GM19463 (cell line): ENCODE results near the gene SLC19A1.

Experiments used
- ATAC-seq: cut with Tn5 transposase; IDR thresholded peaks from one replicate; pipeline ENCODE4 v1.9.1; 2021; ENCODE audit warnings: mild to moderate bottlenecking, moderate library complexity; ENCODE audit not compliant: unreplicated experiment

The SLC19A1 gene

DNA sequence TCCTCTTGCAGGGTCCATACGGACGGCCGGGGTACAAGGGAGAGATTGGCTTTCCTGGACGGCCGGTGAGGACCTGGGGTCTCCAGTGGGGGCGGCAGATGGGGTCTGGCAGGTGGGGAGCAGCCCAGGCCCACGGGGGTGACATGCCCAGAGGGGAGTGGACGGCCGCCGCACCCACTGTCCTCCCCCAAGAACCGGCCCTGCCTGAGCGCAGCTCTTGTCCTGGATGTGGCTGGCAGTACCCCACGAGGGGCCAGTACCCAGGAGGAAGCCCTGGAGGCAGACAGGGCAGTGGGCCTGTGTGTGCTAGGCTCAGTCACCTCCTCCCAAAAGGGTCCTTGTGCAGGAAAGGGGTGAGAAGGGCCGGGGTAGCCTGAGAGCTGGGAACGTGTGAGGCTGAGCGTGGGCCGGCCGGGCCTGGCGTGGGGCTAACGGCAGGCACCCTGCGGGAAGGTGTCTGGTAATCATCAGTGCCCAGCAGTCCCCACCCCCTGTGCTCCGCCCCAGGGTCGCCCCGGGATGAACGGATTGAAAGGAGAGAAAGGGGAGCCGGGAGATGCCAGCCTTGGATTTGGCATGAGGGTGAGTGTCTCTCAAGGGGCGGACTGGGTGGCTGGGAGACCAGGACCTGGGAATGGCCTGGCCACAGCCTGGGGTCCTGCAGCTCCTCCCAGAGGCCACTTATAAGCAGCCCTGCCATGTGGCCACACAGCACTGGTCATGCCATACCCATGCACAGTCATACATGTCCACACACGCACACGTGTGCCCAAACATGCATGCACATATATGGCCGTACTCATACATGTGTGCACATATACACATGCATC, 47.2 kb downstream of the SLC19A1 start:
- ATAC-seq, result no peak

DNA sequence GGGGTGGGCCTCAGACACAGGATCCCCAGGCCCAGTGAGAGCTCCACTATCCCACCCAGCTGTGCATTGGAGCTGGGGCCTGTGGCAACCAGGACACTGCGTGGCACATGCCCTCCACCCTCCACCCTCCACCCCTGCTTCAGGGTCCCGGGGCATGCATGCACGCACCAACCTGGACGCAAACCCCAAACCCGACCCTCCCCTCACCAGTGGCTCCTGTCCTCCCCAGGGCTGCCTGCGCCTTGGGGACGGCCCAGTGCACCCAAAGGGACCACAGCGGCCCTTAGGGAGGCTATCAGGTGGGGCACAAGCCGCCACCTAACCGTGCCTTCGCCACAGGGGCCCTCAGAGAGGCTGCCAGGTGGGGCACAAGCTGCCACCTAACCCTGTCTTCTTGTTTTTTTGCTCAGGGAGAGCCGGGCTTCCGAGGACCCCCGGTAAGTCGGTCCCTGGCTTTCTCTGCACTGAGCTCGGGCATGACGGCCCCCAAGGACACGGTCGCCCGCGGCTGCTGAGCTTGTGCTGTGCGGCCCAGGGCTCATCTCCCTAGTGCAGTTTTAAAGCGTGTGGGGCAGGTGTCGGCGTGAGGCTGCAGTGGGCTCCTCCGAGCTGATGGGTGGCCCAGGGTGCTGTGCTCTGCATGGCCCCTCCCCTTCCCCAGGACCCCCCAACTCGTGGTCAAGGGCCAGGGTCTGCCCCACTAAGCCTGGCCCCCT, 47.9 kb downstream of the SLC19A1 start:
- ATAC-seq, result no peak

DNA sequence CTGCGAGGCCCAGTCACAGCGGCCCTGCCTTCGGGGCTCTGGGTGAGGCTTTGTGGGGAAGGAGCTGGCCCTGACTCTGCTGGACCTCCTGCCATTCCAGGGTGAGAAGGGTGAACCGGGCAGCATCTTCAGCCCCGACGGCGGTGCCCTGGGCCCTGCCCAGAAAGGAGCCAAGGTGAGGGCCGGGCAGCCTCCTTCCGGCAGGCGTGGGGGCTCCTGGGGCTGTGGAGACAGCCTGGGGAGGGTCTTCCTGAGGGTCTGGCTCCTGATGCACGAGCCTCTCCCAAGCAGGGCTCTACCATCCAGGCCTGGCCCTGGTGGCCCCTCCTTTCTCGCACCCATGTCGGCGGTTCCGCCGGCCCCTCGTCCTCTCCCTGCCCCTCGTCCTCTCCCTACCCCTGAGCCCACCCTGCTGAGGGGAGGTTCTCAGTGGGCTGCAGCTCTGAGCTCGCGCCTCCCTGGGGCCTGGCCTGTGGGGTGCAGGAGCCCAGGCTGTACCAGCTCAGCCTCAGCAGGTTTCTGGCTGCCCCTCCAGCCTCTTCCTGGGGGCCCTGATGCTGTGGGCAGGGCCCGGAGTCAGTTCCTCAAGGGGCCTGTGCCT, 48.7 kb downstream of the SLC19A1 start:
- no peak for ATAC-seq

DNA sequence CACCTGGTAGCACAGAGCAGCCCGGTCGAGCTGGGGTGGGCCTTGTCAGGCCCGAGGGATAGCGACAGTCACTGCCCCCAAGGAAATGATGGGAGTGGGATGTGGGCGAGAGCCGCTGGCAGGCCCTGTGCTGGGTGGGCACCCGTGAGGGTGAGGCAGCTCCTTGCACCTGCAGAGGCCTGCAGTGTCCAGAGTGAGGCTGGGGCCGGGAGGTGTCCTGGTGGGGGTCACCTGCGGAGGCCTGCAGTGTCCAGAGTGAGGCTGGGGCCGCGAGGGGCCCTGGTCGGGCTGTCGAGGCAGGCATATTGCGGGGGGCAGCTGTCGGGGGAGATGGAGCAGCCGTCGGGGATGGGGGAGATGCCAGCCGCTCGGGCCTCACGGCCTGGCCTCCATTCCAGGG, 49.5 kb downstream of the SLC19A1 start:
- no peak for ATAC-seq

DNA sequence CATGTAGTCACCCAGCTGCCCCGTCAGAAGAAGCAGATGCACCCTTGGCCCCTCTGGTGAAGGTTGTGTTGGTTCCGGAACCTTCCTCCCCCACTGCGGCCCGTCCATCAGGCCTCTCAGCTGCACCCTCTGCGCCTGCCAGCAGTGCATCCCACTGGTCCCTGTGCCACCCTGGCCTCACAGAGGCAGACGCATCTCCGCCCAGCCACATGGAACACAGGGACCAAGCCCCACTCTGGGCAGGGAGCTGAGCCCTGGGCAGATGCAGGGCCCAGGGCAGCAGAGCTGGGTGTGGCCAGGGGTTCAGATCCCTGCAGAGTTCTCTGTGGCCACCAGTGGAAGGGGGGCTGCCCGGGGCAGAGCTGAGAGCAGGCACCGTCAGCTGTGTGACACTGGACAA, 50.6 kb downstream of the SLC19A1 start:
- ATAC-seq, result no peak

DNA sequence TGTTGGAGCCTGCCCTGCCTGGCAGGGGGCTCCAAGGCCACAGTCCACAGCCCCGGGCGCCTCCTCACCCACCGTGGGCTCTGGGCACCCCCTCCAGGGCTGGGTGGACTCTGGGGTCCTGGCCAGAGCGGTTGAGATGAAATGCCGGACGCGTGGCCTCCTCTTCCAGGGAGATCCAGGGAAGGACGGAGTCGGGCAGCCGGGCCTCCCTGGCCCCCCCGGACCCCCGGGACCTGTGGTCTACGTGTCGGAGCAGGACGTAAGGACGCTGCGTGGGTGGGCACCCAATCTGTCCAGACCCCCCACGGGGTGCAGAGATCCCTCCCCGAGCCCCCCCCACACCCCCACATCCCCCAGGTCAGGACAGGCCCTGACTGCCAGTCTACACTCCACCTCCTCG, 51.2 kb downstream of the SLC19A1 start:
- ATAC-seq, result no peak

DNA sequence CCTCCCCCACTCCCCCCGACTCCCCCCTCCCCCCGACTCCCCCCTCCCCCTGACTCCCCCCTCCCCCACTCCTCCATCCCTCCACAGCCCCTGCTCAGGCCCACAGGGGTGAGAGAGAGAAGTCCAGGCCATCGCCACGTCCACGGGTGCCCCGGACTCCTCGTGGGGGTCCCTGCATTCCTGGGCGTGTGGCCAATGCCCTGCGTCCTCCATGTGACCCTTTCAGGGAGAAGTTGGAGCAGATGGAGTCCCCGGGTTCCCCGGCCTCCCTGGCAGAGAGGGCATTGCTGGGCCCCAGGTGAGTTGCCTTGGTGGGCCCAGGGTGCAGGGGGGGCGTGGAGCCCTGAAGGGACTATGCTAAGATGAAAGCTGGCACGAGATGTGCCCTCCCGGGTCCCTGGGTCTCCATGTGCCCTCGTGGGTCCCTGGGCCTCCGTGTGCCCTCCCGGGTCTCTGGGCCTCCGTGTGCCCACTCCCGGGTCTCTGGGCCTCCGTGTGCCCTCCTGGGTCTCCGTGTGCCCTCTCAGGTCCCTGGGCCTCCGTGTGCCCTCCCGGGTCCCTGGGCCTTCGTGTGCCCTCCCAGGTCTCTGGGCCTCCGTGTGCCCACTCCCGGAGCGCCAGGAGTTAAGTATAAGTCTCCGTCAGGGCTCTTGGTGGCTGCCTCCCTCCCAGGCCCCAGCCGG, 52.0 kb downstream of the SLC19A1 start:
- ATAC-seq, result no peak

DNA sequence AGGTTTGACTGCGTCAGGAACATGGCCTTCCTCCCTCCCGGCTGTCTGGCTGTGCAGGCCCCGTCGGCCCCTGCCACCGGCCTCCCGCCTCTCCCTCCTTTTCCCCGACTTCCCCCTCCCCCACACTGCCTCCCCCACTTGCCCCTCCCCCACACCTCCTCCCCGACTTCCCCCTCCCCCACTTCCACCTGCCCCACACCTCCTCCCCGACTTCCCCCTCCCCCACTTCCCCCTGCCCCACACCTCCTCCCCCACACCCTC, 52.6 kb downstream of the SLC19A1 start:
- no peak for ATAC-seq

DNA sequence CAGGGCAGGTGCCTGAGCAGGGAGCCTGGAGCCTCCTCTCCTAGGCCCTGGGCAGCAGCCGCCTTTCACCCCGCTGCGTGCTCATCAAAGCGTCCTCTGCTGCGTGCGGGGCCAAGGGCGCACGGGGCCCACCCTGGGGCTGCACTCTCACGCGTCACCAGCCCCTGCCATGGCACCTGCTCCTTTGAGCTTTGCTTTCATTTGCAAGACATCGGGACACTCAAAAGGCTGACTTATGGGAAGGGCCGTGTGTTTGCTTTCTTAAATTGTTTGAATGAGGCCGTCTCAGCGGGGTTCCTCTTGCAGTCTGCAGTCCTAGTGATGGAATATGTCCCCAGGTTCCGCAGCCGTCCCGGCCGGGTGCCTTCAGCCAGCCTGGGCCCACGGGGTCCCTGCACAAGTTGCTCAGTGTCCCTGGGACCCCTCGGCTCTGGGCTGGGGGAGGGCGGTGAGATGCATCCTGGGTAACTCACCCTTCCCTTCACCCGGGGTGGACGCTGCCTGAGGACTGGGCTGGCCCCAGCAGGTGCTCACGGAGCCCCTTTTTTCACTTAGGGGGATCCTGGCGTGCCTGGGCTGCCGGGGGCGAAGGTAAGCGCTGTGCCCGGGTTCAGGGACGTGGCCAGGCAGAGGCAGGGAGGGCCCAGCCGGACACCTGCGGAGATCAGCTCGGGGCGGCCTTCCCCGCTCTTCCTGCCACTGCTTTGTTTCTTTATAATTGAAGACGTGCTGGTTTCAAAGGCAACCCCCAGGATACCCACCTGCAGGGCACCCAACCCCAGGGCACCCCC, 53.1 kb downstream of the SLC19A1 start:
- ATAC-seq, result no peak

DNA sequence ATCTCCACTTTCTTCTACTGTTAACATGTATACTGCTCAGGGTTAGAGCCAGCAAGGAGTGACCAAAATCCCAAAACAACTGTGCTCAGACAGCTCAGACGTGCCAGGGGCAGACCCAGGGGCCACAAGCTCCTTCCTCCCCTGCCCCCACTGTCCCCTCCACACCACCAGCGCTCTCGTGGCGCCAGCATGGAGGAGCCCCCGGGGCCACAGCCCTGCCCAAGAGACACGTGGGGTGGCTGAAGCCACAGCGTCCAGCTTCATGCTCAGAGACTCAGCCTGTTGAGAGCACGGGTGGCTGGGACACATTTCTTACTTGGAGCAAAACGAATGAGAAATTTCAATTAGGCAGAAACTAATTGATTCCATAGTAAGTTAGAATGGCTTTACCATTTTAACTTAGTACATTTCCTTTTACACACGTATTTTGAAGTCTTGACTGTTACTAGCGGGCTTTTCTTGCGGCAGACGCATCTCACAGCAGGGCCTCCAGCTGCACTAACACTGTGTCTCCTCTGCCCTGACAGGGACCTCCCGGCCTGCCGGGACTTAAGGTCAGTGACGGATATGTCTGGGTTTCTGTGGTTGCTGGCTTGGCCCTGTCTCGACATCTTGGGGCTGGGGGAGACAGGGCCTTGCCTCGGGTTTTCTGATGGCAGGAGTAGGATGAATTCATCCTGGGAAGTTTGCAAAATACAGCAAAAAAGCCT, 54.2 kb downstream of the SLC19A1 start:
- ATAC-seq, result no peak

DNA sequence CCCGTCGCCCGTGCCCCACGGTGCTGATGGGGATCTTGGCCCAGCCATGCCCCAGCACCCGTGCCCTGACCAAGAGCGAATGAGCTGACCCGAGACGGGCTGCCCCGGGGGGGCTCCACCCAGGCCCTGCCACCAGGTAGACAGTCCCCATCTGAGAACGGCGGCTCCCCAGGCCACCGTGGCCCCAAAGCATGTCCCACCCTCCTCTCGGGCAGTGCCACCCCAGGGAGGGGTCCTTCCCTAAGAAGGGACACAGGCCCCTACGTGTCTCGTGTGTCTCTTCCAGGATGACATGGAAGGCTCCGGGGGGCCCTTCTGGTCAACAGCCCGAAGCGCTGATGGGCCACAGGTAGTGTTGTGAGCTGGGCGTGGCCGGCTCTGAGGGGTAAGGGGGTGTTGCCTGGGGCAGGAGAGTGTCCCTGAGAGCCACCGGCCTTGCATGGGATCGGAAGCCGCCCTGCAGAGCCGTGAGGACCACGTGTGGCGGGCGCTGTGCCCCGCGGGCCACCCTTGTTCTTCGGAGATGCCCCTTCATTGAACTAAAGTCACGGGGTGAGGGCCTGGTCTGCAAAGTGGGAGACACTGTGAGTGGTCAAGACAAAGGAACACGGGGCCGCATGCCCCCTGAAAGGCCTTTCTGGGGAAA, 55.0 kb downstream of the SLC19A1 start:
- ATAC-seq, result no peak

DNA sequence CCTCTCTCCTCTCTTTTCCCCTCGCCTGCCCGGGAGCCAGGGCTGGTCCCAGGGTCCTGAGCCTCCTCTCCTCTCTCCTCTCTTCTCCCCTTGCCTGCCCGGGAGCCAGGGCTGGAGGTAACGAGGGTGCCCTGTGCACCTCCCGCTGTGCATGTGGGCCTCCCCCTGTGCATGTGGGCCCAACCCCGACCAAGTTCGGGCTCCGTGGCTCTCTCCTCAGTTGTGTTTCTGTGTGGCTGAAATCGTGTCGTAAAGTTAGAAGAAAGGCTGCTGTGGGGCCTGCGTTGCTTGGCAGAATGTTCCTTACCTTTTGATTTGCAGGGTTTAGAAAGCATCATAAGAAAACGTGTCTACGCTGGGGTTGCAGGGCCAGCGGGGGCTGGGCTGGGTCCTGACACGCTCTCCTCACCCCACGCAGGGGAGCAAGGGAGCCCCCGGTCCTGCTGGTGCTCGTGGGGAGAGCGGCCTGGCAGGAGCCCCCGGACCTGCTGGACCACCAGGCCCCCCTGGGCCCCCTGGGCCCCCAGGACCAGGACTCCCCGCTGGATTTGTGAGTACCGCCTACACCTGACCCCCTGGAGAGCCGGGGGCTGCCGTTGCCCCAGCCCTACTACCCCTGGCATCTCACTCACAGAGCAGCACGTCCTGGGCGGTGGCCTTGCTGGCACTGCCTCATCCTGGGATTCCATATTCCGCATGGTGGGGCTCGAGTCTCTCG, 55.6 kb downstream of the SLC19A1 start:
- ATAC-seq, result no peak

DNA sequence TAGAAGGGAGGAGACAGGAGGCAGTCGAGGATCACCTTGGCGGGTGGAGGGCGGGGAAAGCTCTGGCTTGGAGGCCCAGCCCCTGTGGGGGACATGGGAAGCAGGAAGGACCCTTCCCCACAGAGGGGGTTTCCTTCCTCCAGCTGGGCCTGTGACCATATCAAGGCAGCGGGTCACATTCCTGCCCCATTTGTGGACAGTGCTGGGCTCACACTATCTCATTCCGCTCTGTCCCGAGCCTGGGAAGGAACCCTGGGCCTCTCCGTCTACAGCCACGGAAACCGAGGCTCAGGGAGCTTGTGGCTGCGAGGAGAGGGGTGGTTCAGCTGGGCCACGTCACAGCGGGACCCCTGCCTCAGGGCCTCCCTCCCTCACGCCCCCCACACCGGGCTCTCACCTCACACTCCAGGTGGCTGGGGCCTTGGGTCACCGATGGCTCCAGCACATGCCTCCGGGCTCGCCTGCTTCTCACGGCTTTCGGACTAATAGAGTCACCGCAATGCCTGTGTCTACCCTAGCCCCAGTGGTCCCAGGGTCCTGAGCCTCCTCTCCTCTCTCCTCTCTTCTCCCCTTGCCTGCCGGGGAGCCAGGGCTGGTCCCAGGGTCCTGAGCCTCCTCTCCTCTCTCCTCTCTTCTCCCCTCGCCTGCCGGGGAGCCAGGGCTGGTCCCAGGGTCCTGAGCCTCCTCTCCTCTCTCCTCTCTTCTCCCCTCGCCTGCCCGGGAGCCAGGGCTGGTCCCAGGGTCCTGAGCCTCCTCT, 56.4 kb downstream of the SLC19A1 start:
- ATAC-seq, result no peak

DNA sequence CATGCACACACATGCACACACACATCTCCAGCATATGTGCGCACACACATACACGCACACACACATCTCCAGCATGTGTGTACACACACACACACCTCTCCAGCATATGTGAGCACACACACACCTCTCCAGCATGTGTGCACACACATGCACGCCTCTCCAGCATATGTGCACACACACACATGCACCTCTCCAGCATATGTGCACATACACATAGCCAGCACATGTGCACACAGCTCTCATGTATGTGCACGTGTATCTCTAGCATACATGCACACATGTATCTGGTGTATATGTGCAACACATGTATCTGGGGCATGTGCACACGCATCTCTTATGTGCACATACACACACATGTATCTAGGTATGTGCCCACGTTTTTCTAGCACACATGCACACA, 57.9 kb downstream of the SLC19A1 start:
- no peak for ATAC-seq

DNA sequence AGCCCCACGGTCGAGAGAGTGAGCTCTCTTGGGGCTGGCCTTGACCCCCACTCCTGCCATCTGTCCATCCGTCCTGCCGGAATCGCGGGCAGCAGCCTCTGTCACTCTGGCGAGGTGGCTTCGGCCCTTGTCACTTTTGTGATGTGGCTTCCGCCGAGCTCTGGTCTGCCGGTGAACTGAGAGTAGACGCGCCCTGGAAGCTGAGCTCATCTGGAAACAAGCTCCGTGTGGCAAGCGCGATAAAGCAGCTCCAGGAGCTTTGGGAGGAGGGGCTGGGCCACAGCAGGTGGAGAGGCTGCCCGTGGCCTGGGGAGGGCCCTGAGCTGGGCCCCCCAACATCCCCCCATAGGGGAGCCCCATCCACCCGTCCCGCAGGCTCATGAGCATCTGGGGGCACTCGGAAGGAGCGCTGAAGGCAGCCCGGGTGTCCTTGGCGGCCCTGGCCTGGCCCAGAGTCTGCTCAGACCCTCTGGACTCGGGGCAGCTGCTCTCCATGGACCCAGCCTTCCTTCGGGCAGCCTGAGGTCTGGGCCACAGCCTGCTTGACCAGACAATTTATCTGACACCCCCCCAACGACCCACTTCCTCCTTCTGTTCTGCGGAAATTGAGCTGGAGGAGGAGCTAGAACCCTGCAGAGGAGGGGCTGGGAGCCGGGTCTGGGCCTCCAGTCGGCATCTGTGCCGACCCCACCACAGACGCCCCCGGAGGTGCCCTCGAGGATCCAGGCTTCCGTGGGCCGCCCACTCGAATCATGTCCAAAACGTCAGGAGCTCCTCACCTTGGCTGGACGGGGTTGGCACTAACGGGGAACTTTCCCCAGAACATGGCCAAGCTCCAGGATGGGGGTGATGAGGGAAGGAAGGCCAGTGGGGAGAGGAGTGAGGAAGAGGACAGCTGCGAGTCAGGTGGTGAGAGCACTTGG, 59.1 kb downstream of the SLC19A1 start:
- ATAC-seq, result no peak

DNA sequence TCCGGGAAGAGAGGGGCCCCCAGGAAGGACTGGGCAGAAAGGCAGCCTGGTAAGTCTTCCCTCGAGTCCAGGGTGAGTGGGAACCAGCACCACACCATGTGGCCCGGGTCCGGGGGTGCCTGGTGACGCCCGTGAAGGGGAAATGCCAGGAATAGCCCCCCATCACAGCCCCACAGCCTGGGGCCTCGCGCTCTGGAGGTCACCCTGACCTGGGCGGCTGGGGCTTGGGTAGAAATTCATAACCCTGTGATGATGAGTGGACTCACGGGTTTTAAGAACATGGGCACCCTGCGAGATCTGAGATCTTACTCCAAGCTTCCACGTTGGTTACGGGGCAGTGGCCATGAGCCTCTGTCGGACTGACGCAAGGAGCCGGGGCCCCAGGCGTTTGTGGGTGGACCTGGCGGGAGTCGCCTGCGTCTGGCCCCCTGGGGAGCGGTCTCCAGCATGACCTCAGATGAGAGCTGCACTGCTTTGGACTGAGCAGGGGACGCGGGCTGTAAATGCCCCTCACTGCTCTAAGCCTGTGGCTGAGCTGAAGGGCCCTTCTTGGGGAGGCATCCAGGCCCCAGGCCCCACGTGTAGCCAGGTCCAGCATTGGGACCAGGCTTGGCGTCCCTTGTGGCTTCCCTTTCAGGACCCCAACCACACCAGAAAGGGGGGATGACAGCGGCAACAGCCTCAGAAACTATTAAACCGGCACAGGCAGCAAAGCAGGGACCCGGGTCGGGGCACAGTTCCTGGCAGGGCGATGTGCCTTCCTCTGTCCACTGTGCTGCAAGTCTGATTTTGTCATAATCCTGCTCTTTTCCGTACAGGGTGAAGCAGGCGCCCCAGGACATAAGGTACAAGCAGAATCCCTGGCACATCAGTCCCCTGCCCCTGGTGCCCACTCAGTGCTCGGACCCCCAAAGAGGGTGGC, 60.0 kb downstream of the SLC19A1 start:
- no peak for ATAC-seq
